HFF-Myc (cell line): ENCODE data around the gene NOC4L.

Source experiments
- DNase-seq: peaks from one replicate; pipeline ENCODE4 v3.0.0-alpha.2; 2011; ENCODE audit warnings: low read depth; ENCODE audit errors: extremely low read depth
- H3K4me3 ChIP-seq: replicated peaks from 2 replicates; pipeline ENCODE4 v1.5.1; 2011; ENCODE audit warnings: low read depth, mild to moderate bottlenecking, control low read depth, low read length
- TF ChIP-seq, protein P1 (sequence below): IDR thresholded peaks from 2 replicates; pipeline ENCODE4 v1.5.1; 2012; ENCODE audit warnings: mild to moderate bottlenecking, low read depth, low read length, control low read depth; ENCODE audit errors: missing control alignments

NOC4L gene

DNA sequence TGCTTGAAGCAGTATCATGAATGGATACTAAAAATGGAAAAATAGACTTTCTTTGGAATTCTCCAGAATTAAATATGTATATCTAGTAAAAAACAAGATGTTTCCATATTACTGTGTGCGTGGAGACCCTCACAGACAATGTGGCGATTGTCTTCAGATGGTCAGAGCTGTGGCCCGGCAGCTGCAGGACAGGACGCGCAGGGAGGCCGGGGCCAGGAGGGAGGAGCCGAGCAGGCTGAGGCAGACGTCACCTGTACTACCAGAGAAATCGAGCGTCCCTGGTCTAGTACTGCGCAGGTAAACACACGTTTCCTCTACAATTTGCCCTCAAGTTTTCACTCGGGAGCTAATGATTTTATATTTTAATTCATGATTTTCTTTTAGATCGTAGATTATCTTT lies 23.0 kb upstream of the NOC4L start:
- no peak overlapping the region for H3K4me3 ChIP-seq
- DNase-seq, result no peak
- TF ChIP-seq, protein P1, sequence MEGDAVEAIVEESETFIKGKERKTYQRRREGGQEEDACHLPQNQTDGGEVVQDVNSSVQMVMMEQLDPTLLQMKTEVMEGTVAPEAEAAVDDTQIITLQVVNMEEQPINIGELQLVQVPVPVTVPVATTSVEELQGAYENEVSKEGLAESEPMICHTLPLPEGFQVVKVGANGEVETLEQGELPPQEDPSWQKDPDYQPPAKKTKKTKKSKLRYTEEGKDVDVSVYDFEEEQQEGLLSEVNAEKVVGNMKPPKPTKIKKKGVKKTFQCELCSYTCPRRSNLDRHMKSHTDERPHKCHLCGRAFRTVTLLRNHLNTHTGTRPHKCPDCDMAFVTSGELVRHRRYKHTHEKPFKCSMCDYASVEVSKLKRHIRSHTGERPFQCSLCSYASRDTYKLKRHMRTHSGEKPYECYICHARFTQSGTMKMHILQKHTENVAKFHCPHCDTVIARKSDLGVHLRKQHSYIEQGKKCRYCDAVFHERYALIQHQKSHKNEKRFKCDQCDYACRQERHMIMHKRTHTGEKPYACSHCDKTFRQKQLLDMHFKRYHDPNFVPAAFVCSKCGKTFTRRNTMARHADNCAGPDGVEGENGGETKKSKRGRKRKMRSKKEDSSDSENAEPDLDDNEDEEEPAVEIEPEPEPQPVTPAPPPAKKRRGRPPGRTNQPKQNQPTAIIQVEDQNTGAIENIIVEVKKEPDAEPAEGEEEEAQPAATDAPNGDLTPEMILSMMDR, result no peak

- no peak overlapping the region for H3K4me3 ChIP-seq
- TF ChIP-seq, protein P1, result no peak
- DNase-seq, result no peak
Observed at GRCh38 chr12:132123970-132124765, 20.1 kb upstream of the NOC4L start.

DNA sequence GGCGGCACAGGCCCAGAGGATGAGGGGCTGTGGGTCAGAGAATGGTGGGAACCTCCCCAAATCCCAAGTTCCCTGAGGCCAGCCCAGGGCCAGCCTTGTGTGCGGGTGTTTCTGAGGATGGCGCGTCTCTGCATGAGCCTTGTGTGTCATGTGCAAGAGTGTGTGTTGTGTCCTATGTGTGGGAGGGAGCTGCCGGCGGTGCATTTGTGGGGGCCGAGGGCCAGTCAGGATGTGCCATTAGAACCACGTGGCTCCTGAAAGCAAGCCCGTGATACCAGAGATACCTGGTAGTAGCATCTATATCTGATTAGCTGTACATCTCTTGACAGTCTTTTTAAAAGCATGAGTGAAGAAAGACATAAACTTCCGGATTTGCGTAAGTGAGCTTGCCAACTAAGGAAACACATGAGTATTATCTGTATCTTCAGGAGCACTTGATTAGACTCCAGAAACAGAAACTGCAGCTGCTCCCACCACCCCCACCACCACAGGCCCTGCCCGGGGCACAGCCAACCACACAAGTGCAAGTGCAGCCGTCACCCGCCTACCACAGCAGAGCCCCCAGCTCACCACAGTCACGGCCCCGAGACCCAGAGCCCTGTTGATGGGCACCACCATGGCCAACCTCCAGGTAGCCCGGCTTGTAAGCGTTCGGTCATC lies 19.4 kb upstream of the NOC4L start:
- TF ChIP-seq, protein P1, result no peak
- no peak for DNase-seq
- H3K4me3 ChIP-seq, result no peak overlapping the region

- no peak for DNase-seq
- TF ChIP-seq, protein P1, result no peak
- H3K4me3 ChIP-seq, result no peak overlapping the region
Observed at GRCh38 chr12:132125736-132126135, 18.5 kb upstream of the NOC4L start.

GRCh38 chr12:132127041-132127440 lies 17.2 kb upstream of the NOC4L start:
- no peak overlapping the region for H3K4me3 ChIP-seq
- TF ChIP-seq, protein P1, result no peak
- no peak for DNase-seq

DNA sequence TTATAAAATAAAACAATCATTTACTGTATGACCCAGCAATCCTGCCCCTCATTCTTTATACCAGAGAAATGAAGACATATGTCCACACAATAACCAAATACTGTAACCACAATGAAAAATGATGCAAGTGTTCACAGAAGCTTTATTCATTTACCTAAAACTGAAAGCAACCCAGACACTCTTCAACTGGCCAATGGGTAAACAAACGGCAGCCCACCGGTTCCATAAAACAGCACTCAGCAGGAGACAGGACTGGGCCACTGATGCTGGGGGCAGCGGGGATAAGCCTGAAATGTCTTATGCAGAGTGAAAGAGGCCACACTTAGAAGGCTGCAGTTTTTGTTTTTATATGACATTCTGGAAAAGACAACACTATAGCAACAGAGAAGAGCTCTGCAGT lies 15.2 kb upstream of the NOC4L start:
- TF ChIP-seq, protein P1, result no peak
- DNase-seq, result no peak
- H3K4me3 ChIP-seq, result no peak overlapping the region
